ENCODE measurements around the gene MAP7D2.

DNA sequence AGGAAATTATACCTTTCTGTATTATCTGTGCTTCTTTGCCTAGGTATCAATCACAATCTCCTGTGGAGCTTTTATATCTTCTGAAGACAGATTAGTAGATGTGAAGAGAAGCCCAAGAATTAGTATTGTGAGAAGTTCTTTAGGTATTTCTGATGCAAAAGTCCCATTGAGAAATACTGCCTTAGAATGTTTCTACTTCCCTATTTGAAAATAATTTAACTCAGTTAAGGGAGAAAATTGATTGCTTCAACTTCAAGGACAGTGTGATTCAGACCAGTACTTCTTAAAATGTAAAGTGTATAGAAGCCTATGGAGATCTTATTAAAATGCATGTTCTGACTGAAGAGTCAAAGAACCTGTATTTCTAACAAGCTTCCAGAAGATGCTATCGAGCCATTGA is 16.0 kb upstream of the MAP7D2 start:
- no peak for TF ChIP-seq ZNF274 (IDR thresholded peaks at IDR 0.05; ENCODE audit: low read depth, low read length)
- TF ChIP-seq YY1 (IDR thresholded peaks at IDR 0.05; ENCODE audit: insufficient read depth, insufficient read length), result no peak
